Neural crest cell (in vitro differentiated cells): ENCODE measurements around the gene ZNF324B. TPM values are rescaled to one million over a fixed set of nuclear protein-coding genes. Genes with fewer than 3 reads are reported as not detected.
A peak's percentile ranks its signal among the peaks of the same experiment; 100 is the strongest.
"Not testable (repeated sequence)": the region's sequence is repeated elsewhere in the genome, so short reads cannot be mapped to it uniquely, and the experiment has no call there.

Experiments used
- DNase-seq: peaks from one replicate; pipeline ENCODE4 v3.0.0; 2021; ENCODE audit warnings: low read depth, mixed read lengths, low spot score
- H3K27ac Mint-ChIP-seq: one replicate; pipeline ENCODE4 v1.8.0; 2021; ENCODE audit warnings: mild to moderate bottlenecking, mixed read lengths; ENCODE audit not compliant: unreplicated experiment
- H3K27me3 Mint-ChIP-seq: 2 replicates; pipeline ENCODE4 v1.8.0; 2021; ENCODE audit warnings: low read depth, mild to moderate bottlenecking, mixed read lengths
- H3K36me3 Mint-ChIP-seq: 2 replicates; pipeline ENCODE4 v1.8.0; 2021; ENCODE audit warnings: low read depth, mild to moderate bottlenecking, mixed read lengths
- H3K4me1 Mint-ChIP-seq: 2 replicates; pipeline ENCODE4 v1.8.0; 2021; ENCODE audit warnings: mixed read lengths
- H3K4me3 Mint-ChIP-seq: one replicate; pipeline ENCODE4 v1.8.0; 2021; ENCODE audit warnings: mild to moderate bottlenecking, mixed read lengths
- H3K9me3 Mint-ChIP-seq: 2 replicates; pipeline ENCODE4 v1.8.0; 2021; ENCODE audit warnings: mixed read lengths
- total RNA-seq: library from RNA; stranded (reverse); gene quantifications from 2 replicates; pipeline ENCODE4 v1.2.1, GENCODE V29; 2021
- TF ChIP-seq, protein P1 (sequence below): fragments of 200-600 bp; sonication (generic); conservative IDR thresholded peaks from 2 replicates; pipeline ENCODE4 v1.5.0; 2021; ENCODE audit warnings: antibody characterized with exemption, mild to moderate bottlenecking

The ZNF324B gene
- total RNA-seq, 1 donor from 2014 or later, result 14.8 TPM

DNA sequence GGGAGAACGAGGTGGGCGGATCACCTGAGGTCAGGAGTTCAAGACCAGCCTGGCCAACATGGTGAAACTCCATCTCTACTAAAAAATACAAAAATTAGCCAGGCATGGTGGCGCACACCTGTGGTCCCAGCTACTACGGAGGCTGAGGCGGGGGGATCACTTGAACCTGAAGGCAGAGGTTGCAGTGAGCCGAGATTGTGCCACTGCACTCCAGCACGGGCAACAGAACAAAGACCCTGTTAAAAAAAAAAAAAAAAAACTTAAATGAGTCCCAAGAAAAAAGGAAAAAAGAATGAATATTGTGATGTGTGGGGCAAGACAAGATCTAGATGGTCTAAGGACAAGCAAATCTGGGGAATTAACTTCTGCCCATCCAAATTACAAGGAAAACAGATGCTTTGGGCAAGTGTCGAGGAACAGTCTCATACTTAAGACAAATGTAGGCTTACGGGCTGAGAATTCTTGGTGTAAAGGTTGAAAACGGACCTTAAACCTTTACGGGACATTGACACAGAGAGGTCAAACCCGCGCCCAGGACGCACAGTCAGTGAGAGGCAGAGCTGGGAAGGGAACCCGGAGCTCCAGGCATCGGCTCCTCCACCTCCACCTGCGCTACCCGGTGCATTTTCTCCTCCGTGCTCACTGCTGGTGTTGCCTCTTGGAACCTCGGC, 14.8 kb downstream of the ZNF324B start:
- H3K4me3 Mint-ChIP-seq, result peak overlapping the region; percentile 88
- no peaks in the 10 kb centered on the region for H3K9me3 Mint-ChIP-seq
- H3K27ac Mint-ChIP-seq, result no peak overlapping the region
- H3K27me3 Mint-ChIP-seq, result peaks cover 3% of the 10 kb centered on the region
- H3K4me1 Mint-ChIP-seq, result peaks cover 27% of the 10 kb centered on the region
- no peak for DNase-seq
- H3K36me3 Mint-ChIP-seq, result no peaks in the 10 kb centered on the region
- TF ChIP-seq, protein P1, sequence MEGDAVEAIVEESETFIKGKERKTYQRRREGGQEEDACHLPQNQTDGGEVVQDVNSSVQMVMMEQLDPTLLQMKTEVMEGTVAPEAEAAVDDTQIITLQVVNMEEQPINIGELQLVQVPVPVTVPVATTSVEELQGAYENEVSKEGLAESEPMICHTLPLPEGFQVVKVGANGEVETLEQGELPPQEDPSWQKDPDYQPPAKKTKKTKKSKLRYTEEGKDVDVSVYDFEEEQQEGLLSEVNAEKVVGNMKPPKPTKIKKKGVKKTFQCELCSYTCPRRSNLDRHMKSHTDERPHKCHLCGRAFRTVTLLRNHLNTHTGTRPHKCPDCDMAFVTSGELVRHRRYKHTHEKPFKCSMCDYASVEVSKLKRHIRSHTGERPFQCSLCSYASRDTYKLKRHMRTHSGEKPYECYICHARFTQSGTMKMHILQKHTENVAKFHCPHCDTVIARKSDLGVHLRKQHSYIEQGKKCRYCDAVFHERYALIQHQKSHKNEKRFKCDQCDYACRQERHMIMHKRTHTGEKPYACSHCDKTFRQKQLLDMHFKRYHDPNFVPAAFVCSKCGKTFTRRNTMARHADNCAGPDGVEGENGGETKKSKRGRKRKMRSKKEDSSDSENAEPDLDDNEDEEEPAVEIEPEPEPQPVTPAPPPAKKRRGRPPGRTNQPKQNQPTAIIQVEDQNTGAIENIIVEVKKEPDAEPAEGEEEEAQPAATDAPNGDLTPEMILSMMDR, result no peak

DNA sequence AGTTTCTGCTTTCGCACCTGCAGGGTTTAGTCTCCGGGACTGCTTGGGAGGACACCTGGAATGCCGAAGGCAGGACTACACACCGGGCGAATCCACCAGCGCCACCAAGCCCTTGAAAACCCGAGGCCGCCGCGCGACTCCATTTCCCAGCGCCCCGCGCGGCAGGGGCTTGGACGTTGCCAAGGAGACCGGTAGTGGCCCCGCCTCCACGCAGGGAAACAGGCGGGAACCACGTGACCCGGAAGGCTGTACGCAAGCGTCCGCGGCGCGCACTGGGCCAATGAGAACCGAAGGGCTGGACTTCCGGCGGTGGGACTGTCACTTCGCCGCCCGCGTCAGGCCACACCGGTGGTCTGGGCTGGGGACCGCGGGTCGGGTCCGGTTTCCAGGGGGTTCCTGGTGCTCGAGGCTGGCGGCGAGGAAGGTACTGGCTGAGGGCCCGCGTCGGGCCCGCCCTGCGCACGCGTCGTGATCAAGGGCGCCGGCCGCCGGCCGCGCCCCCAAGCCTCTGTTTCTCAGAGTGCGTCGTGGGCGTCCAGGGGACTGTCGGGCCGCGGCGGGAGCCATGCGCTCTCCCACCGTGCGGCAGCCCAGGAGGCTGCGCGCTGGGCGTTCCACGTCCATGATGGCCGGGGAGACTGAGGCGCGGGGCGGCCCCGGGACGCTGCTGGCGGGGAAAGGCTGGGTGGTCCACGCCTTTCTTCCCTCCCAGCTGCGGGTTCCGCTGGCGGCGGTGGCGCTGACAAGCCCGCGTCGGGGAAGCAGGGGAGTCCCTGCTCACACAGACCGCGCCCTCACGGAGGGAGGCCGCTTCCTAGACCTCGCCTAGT, 15.6 kb downstream of the ZNF324B start, which contains the start of gene ZNF324:
ZNF324 (plus strand) TSS at position 321 of the 830 bp plus-strand sequence. CDS start 2,106 bp downstream, outside the sequence.
- H3K4me3 Mint-ChIP-seq, result peak within 1 kb of the TSS; percentile 88
- H3K9me3 Mint-ChIP-seq, result no peaks in the 10 kb centered on the region
- TF ChIP-seq, protein P1, result no peak
- DNase-seq, result peak; percentile 96
- no peaks in the 10 kb centered on the region for H3K36me3 Mint-ChIP-seq
- H3K4me1 Mint-ChIP-seq, result peaks cover 27% of the 10 kb centered on the region
- peak within 1 kb of the TSS; percentile 67 for H3K27ac Mint-ChIP-seq
- peaks cover 3% of the 10 kb centered on the region for H3K27me3 Mint-ChIP-seq

DNA sequence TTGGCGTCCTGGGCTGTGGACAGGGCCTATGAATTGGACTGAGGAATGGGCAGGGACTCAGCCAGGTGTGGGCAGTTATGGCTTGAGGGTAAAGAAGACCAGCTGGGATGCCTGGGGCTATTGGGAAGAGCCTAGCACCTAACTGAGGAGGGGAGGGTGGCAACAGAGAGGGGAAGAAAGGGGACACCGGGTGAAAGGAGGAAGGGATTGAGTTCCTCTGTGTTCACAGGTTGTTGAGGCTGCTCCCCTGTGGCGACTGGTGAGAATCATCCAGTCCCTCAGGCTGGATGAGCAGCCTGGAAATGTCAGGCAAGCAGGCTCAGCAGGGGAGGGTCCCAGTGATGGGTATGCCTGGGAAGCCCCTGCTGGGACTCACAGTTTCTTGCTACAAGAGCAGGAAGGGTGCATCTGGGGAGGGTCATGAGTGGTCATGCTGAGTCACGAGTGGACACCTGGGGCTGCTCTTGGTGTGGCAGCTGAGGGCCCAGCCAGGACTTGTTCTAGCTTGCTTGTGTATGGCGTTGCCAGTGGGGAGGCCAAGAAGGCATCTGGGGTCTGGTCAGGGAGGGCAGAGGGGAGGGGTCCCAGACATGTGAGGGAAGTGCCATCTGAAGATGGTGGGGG, 16.9 kb downstream of the ZNF324B start:
- peak overlapping the region; percentile 88 for H3K4me3 Mint-ChIP-seq
- H3K9me3 Mint-ChIP-seq, result no peaks in the 10 kb centered on the region
- DNase-seq, result no peak
- peaks cover 27% of the 10 kb centered on the region for H3K4me1 Mint-ChIP-seq
- no peak overlapping the region for H3K27ac Mint-ChIP-seq
- H3K36me3 Mint-ChIP-seq, result no peaks in the 10 kb centered on the region
- TF ChIP-seq, protein P1, result no peak
- H3K27me3 Mint-ChIP-seq, result peaks cover 3% of the 10 kb centered on the region

DNA sequence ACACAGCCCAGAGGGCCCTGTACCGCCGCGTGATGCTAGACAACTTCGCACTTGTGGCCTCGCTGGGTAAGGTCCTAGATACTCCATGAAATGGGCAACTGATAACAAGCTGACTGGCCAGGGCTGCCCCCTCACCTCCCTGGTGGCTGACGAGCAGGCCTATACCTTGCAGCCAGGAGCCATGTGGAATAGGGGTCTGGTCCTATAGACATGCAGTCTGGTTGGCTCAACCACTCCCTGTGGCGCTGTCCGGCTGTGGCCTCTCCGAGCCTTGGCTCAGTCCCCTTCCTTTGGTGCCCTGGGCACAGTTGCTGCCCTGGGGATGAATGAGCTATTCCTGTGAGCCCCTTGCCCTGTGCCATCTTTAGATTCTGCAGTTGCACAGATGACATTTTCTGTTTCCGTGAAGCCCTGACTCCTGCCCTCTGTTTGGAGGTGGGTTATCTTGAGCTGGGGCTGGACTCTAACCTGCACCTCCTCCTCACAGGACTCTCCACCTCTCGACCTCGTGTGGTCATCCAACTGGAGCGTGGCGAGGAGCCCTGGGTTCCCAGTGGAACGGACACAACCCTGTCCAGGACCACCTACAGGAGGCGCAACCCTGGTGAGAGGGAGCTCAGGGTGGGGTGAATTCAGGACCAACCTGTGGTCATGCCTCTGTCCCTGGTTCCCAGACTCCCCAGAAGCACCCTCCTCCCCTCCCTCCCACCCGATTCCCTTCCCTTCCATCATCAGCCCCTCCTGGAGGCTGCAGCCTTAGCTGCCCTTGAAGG, 18.0 kb downstream of the ZNF324B start:
- Mint-ChIP-seq H3K36me3 (no peaks in the 10 kb centered on the region), H3K27me3 (peaks cover 3% of the 10 kb centered on the region), H3K4me3 (peak overlapping the region; percentile 88), H3K9me3 (no peaks in the 10 kb centered on the region), H3K4me1 (peaks cover 28% of the 10 kb centered on the region), H3K27ac (no peak overlapping the region)
- no peak for DNase-seq
- TF ChIP-seq, protein P1, result no peak

DNA sequence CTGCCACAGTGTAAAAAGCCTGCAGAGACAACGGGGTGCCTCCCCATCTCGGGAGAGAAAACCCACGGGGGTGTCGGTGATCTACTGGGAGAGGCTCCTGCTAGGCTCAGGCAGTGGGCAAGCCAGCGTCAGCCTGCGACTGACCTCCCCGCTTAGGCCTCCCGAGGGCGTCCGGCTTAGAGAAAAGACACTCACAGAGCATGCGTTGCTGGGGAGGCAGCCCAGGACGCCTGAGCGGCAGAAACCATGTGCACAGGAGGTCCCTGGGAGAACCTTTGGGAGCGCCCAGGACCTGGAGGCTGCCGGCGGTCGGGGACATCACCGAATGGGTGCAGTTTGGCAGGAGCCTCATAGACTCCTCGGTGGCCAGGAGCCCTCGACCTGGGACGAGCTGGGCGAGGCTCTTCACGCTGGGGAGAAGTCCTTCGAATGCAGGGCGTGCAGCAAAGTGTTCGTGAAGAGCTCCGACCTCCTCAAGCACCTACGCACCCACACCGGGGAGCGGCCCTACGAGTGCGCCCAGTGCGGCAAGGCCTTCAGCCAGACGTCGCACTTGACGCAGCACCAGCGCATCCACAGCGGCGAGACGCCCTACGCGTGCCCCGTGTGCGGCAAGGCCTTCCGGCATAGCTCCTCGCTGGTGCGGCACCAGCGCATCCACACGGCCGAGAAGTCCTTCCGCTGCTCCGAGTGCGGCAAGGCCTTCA, 19.6 kb downstream of the ZNF324B start:
- H3K36me3 Mint-ChIP-seq, H3K27me3 Mint-ChIP-seq, H3K9me3 Mint-ChIP-seq, H3K27ac Mint-ChIP-seq, DNase-seq: not testable (repeated sequence)
- H3K4me3 Mint-ChIP-seq, result peak overlapping the region; percentile 64
- peaks cover 37% of the 10 kb centered on the region for H3K4me1 Mint-ChIP-seq
